HL-60/S4 treated with retinoic acid at 250 ng/mL for 4 days and 3 days (cell line): Measurements from ENCODE around the gene MED26.
"Not testable (repeated sequence)": the region's sequence is repeated elsewhere in the genome, so short reads cannot be mapped to it uniquely, and the experiment has no call there.

Experiments
- in situ Hi-C: fragments of 300-500 bp; cut with MboI; formaldehyde crosslinking; loops from 2 replicates; pipeline ENCODE4 v1.7.0; 2022; ENCODE audit warnings: low sequenced_read_pairs

MED26 gene

DNA sequence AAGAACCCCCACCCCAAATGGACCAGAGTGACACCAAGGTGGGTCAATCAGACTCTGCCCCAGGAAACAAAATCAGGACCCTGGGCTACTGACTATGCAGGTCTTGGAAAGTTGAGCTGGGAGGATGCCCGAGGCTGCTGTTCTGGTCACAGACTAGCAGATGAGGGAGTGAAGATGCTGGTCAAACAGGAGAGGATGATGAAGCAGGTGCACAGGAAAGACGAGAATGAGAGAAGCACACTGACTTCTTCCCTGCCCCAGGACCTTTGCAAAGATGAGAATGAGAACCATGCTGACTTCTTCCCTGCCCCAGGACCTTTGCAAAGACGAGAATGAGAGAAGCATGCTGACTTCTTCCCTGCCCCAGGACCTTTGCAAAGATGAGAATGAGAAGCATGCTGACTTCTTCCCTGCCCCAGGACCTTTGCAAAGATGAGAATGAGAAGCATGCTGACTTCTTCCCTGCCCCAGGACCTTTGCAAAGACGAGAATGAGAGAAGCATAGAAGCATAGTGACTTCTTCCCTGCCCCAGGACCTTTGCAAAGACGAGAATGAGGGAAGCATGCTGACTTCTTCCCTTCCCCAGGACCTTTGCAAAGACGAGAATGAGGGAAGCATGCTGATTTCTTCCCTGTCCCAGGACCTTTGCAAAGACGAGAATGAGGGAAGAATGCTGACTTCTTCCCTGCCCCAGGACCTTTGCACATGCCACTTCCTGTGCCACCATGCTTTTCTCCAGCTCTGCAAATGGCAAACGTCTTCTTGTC is 23.6 kb upstream of the MED26 start:
- in situ Hi-C loops = not testable (repeated sequence)

DNA sequence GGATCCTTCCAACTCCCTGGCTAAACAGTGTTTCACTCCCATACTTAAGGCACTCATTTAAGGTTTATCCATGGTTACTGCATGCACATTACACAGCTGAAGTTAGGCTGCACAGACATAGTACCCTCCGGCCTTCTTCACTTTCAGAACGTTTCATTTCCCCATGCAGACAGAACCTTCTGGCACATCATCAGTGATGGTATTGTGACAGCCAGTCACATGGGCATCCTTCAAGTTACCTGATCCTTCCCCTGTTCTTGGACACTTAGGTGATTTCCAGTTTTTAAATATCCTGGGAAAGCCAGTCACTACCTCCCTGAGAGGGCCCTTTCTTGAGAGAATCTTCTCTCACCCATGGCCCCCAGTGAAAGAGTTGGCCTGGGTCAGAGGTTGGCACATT is 22.8 kb upstream of the MED26 start:
- in situ Hi-C loops = no loop called here

DNA sequence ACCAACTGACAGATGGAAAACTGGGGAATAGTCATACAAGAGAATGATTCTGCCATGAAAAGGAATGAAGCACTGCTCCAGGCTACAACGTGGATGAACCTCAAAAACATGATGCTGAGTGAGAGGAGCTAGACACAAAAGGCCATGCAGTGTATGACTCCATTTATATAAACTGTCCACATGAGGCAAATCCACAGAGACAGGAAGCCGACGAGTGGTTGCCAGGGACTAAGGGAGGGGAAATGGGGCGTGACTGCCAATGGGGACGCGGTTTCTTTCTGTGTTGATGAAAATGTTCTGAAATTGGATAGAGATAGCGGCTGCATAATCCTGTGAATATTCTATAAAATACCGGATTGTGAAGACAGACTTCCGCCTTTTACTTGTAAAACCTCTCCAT is 21.7 kb upstream of the MED26 start:
- in situ Hi-C loops = no loop called here

DNA sequence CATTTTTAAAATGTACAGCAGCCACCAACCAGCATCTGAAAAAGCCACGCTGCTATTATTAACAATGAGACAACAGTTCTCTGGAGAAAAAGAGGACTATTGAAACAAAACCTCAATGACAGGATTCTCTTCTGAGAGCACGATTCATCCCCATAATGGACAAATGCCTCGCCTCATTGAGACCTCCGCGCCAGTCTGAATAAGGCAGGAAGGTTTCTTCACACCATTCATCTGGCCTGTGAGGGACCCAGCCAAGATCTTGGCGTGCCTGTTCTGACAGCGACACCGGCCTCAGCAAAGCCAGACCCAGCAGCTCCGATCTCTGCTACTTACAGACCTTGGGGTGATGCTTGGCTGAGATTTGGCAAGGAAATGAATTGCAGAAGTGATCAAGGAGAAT is 17.1 kb upstream of the MED26 start:
- in situ Hi-C loops = no loop called here

DNA sequence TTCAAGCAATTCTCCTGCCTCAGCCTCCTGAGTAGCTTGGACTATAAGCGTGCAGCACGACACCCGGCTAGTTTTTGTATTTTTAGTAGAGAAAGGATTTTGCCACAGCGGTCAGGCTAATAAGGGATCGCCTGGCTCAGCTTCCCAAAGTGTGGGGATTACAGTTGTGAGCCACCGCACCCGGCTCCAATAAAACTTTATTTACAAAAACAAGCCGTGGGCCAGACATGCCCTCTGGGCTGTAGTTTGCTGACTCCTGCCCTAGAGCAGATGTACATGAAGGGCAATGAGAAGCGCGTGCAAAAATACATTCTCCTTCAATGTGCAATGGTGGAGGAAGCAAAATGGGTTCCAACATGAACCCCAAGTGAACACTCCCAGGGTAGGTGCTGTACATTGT is 13.7 kb upstream of the MED26 start:
- in situ Hi-C loops = no loop called here

DNA sequence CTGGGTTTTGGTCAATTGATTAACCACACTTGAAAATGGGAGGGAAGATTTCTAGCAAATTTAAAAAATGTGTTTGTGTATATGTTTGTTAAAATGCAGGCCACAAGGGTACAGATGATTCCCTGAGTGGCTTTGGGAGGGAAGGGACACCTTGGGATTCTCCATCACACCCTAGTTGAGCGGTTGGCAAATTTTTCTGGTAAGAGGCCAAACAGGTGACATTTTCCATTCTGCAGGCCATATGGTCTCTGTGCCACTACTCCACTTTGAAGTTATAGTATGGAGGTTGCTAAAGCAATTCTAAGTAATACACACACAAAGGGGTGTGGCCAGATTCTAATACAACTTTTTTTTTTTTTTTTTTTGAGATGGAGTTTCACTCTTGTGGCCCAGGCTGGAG is 12.9 kb upstream of the MED26 start:
- in situ Hi-C loops = no loop called here

DNA sequence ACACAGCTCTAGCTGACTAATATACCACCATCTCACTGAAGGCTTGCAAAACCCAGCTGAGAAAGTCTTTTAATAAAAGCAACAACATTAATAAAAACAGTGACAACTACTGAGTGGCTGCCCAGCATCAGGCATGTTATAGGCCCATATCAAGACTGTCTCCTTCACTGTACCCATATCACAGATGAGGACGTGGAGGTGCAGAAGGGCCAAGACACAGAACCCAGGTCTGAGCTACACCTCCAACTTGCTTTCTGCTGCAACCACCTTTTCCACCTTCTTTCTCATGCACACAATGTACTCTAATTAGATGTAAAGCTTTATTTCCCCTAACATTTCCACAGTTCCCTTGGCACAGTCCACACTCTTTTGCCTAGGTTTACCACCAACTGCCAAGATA is 10.7 kb upstream of the MED26 start:
- in situ Hi-C loops = no loop called here

DNA sequence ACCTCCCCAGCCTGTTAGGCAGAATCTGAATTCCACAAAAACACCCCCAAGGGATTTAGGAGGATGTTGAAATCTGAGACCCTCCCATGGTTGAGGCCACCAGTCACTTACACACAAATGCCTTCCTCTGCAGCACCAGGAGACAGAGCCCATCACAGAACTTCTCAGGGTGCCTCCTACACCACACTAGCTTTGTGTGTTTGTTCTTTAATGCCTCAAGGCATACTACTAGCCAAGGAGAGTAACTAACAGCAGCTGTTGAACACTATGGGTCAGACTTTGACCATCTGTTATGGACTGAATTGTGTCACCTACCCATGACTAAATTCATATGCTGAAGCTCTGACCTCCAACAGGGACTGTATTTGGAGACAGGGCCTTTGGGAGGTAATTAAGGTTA is 9.5 kb upstream of the MED26 start:
- in situ Hi-C loops = no loop called here

DNA sequence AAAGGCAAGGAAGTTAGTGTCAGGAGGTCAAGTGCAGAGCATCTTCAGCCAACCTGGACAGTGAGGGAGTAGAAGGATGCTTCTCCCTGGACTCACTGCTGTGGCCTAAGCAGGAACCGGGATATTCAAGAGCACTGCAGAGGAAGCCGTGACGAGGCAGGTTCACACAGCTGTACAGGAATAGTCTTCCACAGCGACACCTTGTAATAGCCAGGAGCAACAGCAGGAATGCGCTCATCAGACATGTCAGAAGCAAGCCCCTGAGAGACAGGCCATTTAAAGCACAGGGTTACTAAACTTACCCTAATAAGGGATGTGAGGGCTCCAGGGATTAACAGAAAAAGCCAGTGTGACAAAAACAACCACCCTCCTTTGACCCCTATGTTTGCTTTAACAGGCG is 3.5 kb upstream of the MED26 start:
- in situ Hi-C loops = no loop called here

DNA sequence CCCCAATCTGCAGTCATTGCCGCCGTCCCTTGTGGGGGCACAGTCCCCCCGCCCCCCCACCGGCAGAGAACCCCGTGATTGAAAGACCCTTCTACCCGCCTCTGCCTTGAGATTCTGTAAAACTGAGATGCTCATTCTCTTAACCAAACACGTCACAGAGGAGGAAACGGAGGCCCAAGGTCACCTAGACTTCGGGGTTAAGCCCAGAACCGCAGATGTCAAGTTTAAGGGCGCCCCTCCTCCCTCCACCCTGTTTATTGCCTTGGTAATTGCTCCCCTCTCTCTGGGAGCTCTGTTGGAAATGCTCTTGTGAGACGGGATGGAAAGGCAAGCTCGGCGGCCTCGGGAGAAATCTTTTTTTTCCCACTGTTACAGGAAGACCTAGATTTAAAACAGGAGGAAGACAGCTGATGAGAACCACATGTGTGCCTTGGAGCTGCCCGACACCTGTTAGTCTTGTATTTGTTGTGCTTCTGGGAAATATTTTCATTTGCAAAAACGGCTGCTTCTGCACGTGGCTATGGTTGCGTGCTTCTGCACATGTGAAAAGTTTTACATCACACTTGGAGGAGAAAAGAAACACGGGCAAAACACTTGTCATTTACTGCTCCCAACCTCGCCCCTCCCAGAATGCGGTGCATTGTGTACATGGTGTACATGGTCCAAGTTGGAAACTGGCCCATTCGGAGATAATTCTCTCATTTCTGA is 1.1 kb upstream of the MED26 start:
- in situ Hi-C loops = no loop called here

DNA sequence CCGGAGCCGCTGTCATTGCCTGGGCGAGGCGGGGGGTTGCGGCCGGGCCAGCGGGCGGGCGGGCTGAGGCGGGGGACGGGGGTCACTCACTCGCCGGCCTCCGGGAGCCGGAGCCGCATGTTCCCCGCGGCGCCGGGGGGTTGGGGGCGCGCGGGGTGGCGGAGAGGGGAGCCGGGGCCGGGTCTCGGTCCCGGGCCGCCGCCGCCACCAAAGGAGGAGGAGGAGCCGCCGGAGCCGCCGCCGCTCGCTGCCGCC is 149 bp downstream of the MED26 start:
- in situ Hi-C loops = no loop called here

DNA sequence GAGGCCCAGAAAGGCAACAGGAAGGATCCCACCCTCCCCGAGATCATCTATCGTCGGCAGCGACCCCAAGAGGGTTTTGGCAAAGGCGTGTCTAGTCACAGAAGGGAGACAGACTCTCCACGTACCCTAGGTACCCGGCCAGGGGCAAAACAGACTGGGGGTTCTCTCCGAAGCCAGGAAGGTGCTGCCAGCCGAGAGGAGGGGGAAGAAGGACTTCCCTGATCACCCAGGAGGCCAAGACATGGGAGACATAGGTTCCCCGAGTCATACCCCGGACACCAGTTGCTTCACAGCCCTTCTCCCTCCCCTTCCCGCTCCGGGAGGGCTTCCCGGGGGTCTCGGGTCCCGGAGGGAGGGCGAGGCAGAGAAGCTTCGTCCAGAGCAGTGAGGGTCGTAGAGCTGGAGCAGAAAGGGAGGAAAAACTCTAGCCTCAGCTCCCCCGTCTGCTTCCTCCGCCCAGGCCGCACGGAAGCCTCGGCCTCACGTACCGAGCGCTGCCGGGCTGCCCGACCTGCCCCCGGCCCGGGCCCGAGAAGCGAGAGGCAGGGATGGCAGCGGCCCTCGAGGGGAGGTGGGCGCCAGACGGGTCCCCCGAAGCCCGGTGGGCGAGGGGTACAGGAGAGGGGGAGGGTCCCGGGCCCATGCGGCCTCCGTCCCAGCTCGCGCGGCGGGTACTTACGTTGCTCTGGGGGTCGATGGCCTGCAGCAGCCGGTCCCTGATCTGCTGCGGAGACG is 644 bp downstream of the MED26 start:
- in situ Hi-C loops = no loop called here

DNA sequence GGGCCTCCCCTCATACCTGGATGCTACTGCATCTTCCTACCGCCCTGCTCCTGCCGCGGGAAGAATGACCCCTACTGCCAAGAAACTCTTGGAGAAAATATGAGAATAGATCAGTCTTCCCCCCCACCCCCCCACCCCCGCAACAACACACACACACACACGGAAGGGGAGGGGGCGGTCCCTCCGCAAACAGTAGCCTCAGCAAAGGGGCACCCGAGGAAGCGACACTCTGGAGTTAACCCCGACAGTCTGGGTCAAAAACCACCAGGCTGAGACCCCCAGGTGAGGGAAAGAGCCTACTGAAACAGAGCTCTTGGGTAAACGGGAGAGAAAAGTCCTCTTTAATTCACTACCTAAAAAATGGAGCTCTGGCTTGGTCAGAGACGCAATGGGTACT is 1.2 kb downstream of the MED26 start:
- in situ Hi-C loops = no loop called here

DNA sequence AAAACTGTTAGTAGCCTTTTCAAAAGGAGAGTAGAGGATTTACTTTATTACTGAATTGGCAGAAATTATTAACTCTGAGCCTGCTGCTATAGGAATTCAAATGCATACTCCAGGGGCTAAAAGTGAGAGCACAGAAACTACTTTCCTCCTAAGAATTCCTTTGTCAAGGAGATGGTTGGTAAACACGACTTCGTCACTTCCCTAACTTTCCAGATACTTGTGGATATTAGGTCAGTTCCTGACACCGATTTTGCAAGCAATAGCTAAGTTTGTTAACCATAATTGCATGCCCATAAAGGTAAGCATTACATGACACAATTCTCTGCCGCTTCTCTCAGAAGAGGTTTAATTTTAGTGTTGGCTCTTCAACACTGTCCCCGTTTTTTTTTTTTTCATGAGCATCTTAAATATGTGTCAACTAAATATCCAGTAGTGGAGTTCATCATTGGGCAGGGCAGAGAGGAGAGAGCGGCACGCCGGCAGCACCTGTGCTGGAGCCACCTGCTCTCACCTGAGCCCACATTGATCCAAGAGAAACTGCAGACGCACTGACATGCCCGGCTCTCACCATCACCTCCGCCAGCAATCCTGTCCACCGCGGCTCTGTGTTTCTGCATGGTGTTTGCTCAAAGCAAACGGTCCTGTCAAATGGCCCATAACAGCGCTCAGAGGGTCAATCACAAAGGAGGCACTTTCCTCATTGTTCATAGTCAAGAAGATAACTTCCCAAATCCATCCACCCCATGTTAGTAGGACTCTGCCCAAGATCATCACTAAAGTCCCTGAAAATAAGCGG is 2.6 kb downstream of the MED26 start:
- in situ Hi-C loops = no loop called here

DNA sequence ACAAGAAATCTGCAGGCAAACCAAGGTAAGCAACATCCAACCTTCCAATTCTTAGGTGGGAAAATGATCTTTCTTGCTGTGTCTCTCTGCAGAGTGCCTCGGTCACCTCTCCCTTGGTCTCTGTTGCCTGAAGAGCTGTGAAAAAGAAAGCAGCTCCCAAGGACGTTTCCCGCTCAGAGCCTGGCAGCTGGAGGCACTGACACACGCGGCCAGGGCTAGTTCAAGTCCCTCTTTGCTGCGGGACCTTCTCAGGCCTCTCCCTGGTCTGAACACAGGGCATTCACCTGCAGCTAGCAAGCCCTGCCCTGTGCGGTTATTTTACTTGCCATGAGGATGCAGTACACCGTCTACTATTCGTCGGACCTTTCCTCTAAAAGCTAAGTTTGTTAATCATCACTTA is 3.8 kb downstream of the MED26 start:
- in situ Hi-C loops = no loop called here

DNA sequence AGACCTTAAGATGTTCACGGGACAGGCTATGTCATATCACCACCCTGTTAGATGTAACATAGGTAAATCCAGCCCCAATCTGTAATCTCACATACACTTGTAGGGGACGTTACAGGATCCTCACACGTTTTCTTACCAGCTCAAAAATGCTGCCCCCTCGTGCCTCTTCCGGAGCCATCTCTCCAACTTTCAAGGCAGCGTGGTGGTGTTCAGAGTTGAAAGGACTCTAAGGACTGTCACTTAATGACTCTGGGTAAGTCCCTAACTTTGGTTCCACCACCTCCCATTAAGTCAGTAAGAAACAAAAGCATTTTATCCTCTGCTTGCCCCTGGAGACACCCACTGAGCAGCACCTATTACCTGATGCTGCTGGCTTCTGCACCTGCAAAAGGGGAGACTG is 4.4 kb downstream of the MED26 start:
- in situ Hi-C loops = no loop called here

DNA sequence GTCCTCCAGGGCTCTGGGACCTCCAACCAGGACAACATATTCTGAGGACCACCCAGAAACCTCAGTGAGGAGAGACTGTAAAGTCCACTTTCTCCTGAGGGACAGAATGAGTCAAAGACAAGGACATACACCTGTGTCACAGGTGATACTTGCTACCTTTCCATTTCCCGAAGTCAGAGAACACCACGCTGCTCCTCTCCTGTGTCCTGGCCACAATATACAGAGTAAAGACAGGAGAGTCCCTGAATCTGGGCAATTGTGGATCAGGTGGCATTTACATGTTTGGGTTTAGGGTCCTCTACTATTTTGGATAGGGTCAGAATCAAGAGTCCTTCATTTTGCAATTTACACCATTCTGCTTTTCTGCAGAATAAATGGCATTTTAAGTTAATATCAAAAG is 4.9 kb downstream of the MED26 start:
- in situ Hi-C loops = no loop called here

DNA sequence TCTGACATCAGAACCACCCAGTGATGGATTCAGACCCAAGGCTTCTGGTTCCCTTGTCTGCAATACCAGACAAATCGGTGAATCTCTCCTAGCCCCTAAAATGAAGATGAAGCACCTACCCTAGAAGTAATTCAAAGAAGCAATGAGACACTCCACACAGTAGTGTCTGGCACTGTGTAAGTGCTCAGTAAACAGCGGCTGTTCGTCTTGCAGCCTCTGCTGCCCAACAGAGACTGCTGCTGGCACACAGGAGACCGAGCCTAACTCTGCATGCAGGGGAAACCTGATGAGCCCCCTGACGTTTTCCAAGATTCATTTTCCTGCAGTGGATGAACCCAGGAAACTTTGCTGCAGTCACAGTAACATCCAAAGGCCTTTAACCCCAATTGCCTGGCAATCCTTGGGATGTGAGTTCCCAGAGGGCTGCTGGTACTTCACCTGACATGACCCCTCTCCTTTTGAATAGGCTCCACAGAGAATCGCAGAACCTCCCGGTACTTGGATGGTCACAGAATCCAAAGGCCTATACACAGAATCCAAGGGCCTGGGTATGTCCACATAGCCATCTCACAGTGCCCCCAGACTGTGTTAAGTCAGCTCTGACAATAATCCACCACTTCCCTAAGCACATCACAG is 6.7 kb downstream of the MED26 start:
- in situ Hi-C loops = no loop called here

DNA sequence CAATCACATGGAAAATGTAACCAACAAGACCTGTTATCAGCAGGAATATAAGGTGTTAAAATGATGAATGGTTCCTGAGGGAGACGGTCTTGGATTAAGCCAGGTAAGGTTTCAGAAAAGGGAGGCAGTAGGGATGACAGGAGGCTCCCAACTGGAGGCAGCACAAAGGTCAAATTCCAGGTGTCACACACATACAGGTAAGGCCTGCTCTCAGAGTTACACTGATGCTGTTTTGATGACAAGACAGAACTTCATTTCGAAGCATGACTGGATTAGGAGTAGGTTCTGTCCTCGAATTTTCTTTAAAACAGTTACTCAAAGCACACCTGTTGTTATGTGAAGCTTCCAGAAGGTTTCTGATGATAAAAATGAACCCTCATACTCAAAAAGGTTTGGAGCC is 7.4 kb downstream of the MED26 start:
- in situ Hi-C loops = no loop called here

DNA sequence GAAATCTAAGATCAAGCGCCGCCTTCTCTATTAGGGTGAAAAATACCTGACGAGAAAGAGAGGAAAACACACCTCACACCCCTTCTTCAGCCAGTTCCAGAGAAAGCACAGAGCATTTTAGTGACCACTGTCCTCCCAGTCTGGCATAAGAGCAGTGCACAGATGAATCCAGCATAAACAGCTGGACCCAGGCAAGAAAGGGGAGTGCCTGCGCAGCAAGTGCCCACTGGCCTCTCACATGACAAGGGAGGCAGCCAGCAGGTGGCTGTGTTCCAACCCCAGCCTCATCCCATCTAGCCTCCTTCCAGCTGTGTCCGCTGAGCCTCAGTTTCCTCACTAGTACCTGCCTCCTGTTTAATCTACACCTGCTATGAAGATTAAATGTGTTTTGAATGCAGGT is 8.0 kb downstream of the MED26 start:
- in situ Hi-C loops = no loop called here

DNA sequence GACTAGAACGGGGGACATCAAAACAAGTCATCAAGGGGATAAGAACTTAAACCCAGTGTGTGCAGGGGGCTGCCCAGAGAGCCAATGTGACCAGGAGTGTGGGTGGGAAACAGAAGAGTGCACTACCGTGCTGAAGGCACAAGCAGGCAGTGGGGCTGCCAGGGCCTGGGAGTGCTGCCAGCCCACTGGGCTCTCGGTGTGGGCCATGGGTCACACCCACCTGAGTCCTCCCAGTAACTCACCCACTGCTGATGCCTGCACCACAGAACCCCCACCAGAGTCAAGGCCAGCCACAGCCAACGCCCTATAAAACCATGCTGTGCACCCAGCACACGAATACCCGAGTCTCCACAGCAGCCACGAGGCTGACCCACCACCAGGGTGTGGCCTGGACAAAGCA is 8.5 kb downstream of the MED26 start:
- in situ Hi-C loops = no loop called here
